Measurements from ENCODE around the gene MACF1.
"Not testable (repeated sequence)": the region's sequence is repeated elsewhere in the genome, so short reads cannot be mapped to it uniquely, and the experiment has no call there.

GRCh38 chr1:39515131-39516086 is 310.9 kb downstream of the MACF1 start:
- TF ChIP-seq POLR2A (IDR thresholded peaks at IDR 0.05; ENCODE audit: low read depth, low read length); POLR2AphosphoS5 (IDR thresholded peaks at IDR 0.05; ENCODE audit: low read depth, low read length); TAF1 (IDR thresholded peaks at IDR 0.05; ENCODE audit: borderline replicate concordance, low read depth, low read length): not testable (repeated sequence)
